WTC11 (cell line): ENCODE data around the gene GGTLC1. TPM values are rescaled to one million over a fixed set of nuclear protein-coding genes. Genes with fewer than 3 reads are reported as not detected.

Source experiments
- ATAC-seq: fragments of 200-7000 bp; cut with Tn5 transposase; 2 replicates; pipeline ENCODE4 v1.10.0; 2021; ENCODE audit warnings: mild to moderate bottlenecking, moderate library complexity
- CTCF ChIA-PET: fragments of 300-600 bp; sonication (Branson Sonifier 250); formaldehyde crosslinking; loops from one replicate; lab custom pipeline; 2021; ENCODE audit warnings: antibody characterized with exemption; lab: Charles Lee
- POLR2A ChIA-PET: fragments of 350-600 bp; sonication (Branson Sonifier 250); formaldehyde crosslinking; loops from one replicate; lab custom pipeline; 2021; ENCODE audit warnings: antibody characterized with exemption; lab: Charles Lee
- DNase-seq: peaks from one replicate; pipeline ENCODE4 v3.0.0; 2021; ENCODE audit warnings: low spot score
- H3K27ac Mint-ChIP-seq: 2 replicates; pipeline ENCODE4 v1.8.0; 2021; ENCODE audit warnings: mixed read lengths
- H3K27me3 Mint-ChIP-seq: 2 replicates; pipeline ENCODE4 v1.8.0; 2021; ENCODE audit warnings: low read depth, mild to moderate bottlenecking, moderate library complexity, mixed read lengths
- H3K36me3 Mint-ChIP-seq: 2 replicates; pipeline ENCODE4 v1.8.0; 2021; ENCODE audit warnings: mixed read lengths
- H3K4me1 Mint-ChIP-seq: 2 replicates; pipeline ENCODE4 v1.8.0; 2022; ENCODE audit warnings: mixed read lengths
- H3K4me3 Mint-ChIP-seq: 2 replicates; pipeline ENCODE4 v1.8.0; 2021; ENCODE audit warnings: mild to moderate bottlenecking, moderate library complexity, mixed read lengths
- H3K9me3 Mint-ChIP-seq: 2 replicates; pipeline ENCODE4 v1.8.0; 2021; ENCODE audit warnings: mixed read lengths
- ARID4B ChIP-seq: sonication (generic); formaldehyde crosslinking; IDR thresholded peaks from 2 replicates; pipeline ENCODE4 v1.8.0; 2023; ENCODE audit warnings: missing genetic modification reagents, mild to moderate bottlenecking, borderline replicate concordance
- ELF4 ChIP-seq: sonication (generic); formaldehyde crosslinking; IDR thresholded peaks from 2 replicates; pipeline ENCODE4 v1.8.1; 2022; ENCODE audit warnings: low read depth, mild to moderate bottlenecking, moderate library complexity, missing genetic modification reagents
- FOXP1 ChIP-seq: sonication (generic); formaldehyde crosslinking; IDR thresholded peaks from 2 replicates; pipeline ENCODE4 v1.8.0; 2022; ENCODE audit warnings: missing genetic modification reagents, mild to moderate bottlenecking, moderate library complexity, borderline replicate concordance
- GTF2I ChIP-seq: fragments of 250-450 bp; sonication (Bioruptor Pico); conservative IDR thresholded peaks from 2 replicates; pipeline ENCODE4 v1.4.0; 2021; ENCODE audit warnings: mild to moderate bottlenecking
- JUN ChIP-seq: sonication (generic); formaldehyde crosslinking; IDR thresholded peaks from 2 replicates; pipeline ENCODE4 v1.8.0; 2023; ENCODE audit warnings: mild to moderate bottlenecking, missing genetic modification reagents
- MXD4 ChIP-seq: fragments of 250-450 bp; sonication (Bioruptor Pico); IDR thresholded peaks from 2 replicates; pipeline ENCODE4 v1.8.0; 2021; ENCODE audit warnings: mild to moderate bottlenecking, moderate library complexity, borderline replicate concordance
- NFE2L1 ChIP-seq: sonication (generic); formaldehyde crosslinking; IDR thresholded peaks from 2 replicates; pipeline ENCODE4 v1.8.1; 2023; ENCODE audit warnings: missing genetic modification reagents
- NR1H2 ChIP-seq: sonication (generic); formaldehyde crosslinking; IDR thresholded peaks from 2 replicates; pipeline ENCODE4 v1.9.0; 2021; ENCODE audit warnings: mild to moderate bottlenecking, moderate library complexity, missing genetic modification reagents
- TP53 ChIP-seq: sonication (generic); formaldehyde crosslinking; IDR thresholded peaks from 2 replicates; pipeline ENCODE4 v1.8.1; 2023; ENCODE audit warnings: mild to moderate bottlenecking, missing genetic modification reagents
- ZBTB21 ChIP-seq: sonication (generic); formaldehyde crosslinking; IDR thresholded peaks from 2 replicates; pipeline ENCODE4 v1.8.1; 2023; ENCODE audit warnings: mild to moderate bottlenecking, missing genetic modification reagents, borderline replicate concordance
- ZNF138 ChIP-seq: sonication (generic); formaldehyde crosslinking; conservative IDR thresholded peaks from 2 replicates; pipeline ENCODE4 v1.8.1; 2022; ENCODE audit warnings: mild to moderate bottlenecking, moderate library complexity, missing genetic modification reagents
- ZNF671 ChIP-seq: fragments of 250-450 bp; sonication (Bioruptor Pico); IDR thresholded peaks from 2 replicates; pipeline ENCODE4 v1.8.0; 2021; ENCODE audit warnings: mild to moderate bottlenecking
- total RNA-seq: library from RNA; stranded (reverse); gene quantifications from 3 replicates; pipeline ENCODE4 v1.2.3, GENCODE V29; 2021
- TF ChIP-seq, protein P1 (sequence below): sonication (generic); formaldehyde crosslinking; IDR thresholded peaks from 2 replicates; pipeline ENCODE4 v1.8.0; 2022; ENCODE audit warnings: missing genetic modification reagents
- TF ChIP-seq, protein P2 (sequence below): sonication (generic); formaldehyde crosslinking; IDR thresholded peaks from 2 replicates; pipeline ENCODE4 v1.8.1; 2023; ENCODE audit warnings: mild to moderate bottlenecking, missing genetic modification reagents

Gene GGTLC1
- total RNA-seq, 1 experiment from 2014 or later, result not detected

- TF ChIP-seq, protein P1, sequence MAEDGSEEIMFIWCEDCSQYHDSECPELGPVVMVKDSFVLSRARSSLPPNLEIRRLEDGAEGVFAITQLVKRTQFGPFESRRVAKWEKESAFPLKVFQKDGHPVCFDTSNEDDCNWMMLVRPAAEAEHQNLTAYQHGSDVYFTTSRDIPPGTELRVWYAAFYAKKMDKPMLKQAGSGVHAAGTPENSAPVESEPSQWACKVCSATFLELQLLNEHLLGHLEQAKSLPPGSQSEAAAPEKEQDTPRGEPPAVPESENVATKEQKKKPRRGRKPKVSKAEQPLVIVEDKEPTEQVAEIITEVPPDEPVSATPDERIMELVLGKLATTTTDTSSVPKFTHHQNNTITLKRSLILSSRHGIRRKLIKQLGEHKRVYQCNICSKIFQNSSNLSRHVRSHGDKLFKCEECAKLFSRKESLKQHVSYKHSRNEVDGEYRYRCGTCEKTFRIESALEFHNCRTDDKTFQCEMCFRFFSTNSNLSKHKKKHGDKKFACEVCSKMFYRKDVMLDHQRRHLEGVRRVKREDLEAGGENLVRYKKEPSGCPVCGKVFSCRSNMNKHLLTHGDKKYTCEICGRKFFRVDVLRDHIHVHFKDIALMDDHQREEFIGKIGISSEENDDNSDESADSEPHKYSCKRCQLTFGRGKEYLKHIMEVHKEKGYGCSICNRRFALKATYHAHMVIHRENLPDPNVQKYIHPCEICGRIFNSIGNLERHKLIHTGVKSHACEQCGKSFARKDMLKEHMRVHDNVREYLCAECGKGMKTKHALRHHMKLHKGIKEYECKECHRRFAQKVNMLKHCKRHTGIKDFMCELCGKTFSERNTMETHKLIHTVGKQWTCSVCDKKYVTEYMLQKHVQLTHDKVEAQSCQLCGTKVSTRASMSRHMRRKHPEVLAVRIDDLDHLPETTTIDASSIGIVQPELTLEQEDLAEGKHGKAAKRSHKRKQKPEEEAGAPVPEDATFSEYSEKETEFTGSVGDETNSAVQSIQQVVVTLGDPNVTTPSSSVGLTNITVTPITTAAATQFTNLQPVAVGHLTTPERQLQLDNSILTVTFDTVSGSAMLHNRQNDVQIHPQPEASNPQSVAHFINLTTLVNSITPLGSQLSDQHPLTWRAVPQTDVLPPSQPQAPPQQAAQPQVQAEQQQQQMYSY (CRISPR knock-in tag), result no peak
- TF ChIP-seq ARID4B (CRISPR knock-in tag) (no peak), TP53 (CRISPR knock-in tag) (no peak), ZBTB21 (no peak), JUN (no peak), FOXP1 (CRISPR knock-in tag) (no peak), ELF4 (CRISPR knock-in tag) (no peak)
These were observed 19.2 kb upstream of the GGTLC1 start (continued) for GRCh38 chr20:24007758-24008157.

DNA sequence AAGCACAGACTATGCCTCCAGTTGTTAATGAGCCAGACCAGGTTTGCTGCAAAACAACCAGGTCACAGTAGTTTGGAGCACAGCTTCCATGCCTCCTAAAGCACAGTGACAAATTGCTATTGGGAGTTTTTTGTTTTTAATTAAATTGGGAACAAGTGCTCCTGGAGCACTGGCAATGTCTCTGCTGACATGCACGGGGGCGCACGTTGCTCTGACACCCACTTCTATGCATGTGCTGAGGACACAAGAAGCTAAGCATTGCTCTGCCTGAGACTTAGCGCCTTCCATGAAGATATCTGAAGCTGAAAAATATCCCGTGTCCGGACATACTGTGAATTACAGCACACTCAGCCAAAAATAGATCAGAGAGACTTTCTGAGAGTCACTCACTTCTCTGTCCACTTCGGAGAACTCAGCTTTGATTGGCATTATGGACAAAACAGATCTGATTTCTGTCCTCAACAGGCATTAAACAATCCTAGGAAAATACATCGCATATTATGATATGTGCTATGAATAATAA is 18.6 kb upstream of the GGTLC1 start:
- ChIA-PET POLR2A (no interaction called here), CTCF (interaction anchor here (1.0 kb wide), 1 partner anchor 29 kb away, joined by 4 read pairs; no protein-coding TSS in a partner anchor)
- Mint-ChIP-seq H3K36me3 (no peaks in the 10 kb centered on the region), H3K9me3 (no peaks in the 10 kb centered on the region), H3K4me1 (peaks cover 21% of the 10 kb centered on the region), H3K4me3 (no peak overlapping the region), H3K27me3 (no peaks in the 10 kb centered on the region), H3K27ac (no peak overlapping the region)
- ATAC-seq (no peak), DNase-seq (no peak)
- TF ChIP-seq GTF2I (CRISPR knock-in tag), result no peak
- TF ChIP-seq NFE2L1 (CRISPR knock-in tag), result no peak
- no peak for TF ChIP-seq MXD4 (CRISPR knock-in tag)

GRCh38 chr20:24006626-24007025 is 18.0 kb upstream of the GGTLC1 start:
- DNase-seq (no peak), ATAC-seq (no peak)
- H3K4me3 Mint-ChIP-seq, result no peak overlapping the region
- H3K9me3 Mint-ChIP-seq, result no peaks in the 10 kb centered on the region
- ChIA-PET POLR2A (interaction anchor here (0.6 kb wide), 1 partner anchor 434 kb away, joined by 5 read pairs; no protein-coding TSS in a partner anchor), CTCF (interaction anchor here (1.0 kb wide), 1 partner anchor 28 kb away, joined by 4 read pairs; no protein-coding TSS in a partner anchor)
- H3K27me3 Mint-ChIP-seq, result no peaks in the 10 kb centered on the region
- H3K4me1 Mint-ChIP-seq, result peaks cover 21% of the 10 kb centered on the region
- no peaks in the 10 kb centered on the region for H3K36me3 Mint-ChIP-seq
- TF ChIP-seq, protein P2, sequence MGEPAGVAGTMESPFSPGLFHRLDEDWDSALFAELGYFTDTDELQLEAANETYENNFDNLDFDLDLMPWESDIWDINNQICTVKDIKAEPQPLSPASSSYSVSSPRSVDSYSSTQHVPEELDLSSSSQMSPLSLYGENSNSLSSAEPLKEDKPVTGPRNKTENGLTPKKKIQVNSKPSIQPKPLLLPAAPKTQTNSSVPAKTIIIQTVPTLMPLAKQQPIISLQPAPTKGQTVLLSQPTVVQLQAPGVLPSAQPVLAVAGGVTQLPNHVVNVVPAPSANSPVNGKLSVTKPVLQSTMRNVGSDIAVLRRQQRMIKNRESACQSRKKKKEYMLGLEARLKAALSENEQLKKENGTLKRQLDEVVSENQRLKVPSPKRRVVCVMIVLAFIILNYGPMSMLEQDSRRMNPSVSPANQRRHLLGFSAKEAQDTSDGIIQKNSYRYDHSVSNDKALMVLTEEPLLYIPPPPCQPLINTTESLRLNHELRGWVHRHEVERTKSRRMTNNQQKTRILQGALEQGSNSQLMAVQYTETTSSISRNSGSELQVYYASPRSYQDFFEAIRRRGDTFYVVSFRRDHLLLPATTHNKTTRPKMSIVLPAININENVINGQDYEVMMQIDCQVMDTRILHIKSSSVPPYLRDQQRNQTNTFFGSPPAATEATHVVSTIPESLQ (CRISPR knock-in tag), result no peak
- no peak for TF ChIP-seq ZNF671 (CRISPR knock-in tag)
- no peak for TF ChIP-seq ZNF138
- TF ChIP-seq NR1H2 (CRISPR knock-in tag), result no peak
- TF ChIP-seq MXD4 (CRISPR knock-in tag), result no peak
- H3K27ac Mint-ChIP-seq, result no peak overlapping the region
